GM13976 (cell line): Measurements from ENCODE around the gene SETD7.

Experiments used
- DNase-seq: peaks from one replicate; pipeline ENCODE4 v3.0.0; 2012; ENCODE audit warnings: low spot score
- CTCF ChIP-seq: IDR thresholded peaks from 2 replicates; pipeline ENCODE4 v1.5.1; 2012; ENCODE audit warnings: borderline replicate concordance, mild to moderate bottlenecking; ENCODE audit not compliant: insufficient read depth; ENCODE audit errors: extremely low read depth, missing control alignments, control extremely low read depth
- in situ Hi-C: fragments of 300-500 bp; cut with MboI; formaldehyde crosslinking; loops from one replicate; pipeline ENCODE4 v1.12.0; 2022; ENCODE audit warnings: low sequenced_read_pairs, mixed read lengths, inconsistent platforms; ENCODE audit not compliant: unreplicated experiment

SETD7 gene

GRCh38 chr4:139481465-139481864 is 74.6 kb downstream of the SETD7 start:
- in situ Hi-C loops, result no loop called here
- DNase-seq, result no peak
- TF ChIP-seq CTCF, result no peak

GRCh38 chr4:139476363-139476762 is 79.7 kb downstream of the SETD7 start:
- in situ Hi-C loops, result no loop called here
- DNase-seq, result no peak
- TF ChIP-seq CTCF, result no peak

GRCh38 chr4:139472852-139473251 is 83.2 kb downstream of the SETD7 start:
- no peak for DNase-seq
- in situ Hi-C loops, result no loop called here
- TF ChIP-seq CTCF, result no peak

- TF ChIP-seq CTCF, result no peak
- no peak for DNase-seq
- in situ Hi-C loops, result no loop called here
Observed at GRCh38 chr4:139470997-139471665, 84.9 kb downstream of the SETD7 start.

GRCh38 chr4:139470295-139470694 is 85.7 kb downstream of the SETD7 start:
- in situ Hi-C loops, result no loop called here
- DNase-seq, result no peak
- TF ChIP-seq CTCF, result no peak

GRCh38 chr4:139469869-139470268 is 86.2 kb downstream of the SETD7 start:
- no peak for DNase-seq
- no peak for TF ChIP-seq CTCF
- in situ Hi-C loops, result no loop called here
